HUDEP-2 (cell line): ENCODE data around the gene KRTAP4-16.
"Not testable (repeated sequence)": the region's sequence is repeated elsewhere in the genome, so short reads cannot be mapped to it uniquely, and the experiment has no call there.

ENCODE experiments used
- DNase-seq, 76 experiments: peaks; one replicate each; lab custom pipeline; 2025; ENCODE audit not compliant: unreplicated experiment in 76 of 76; lab: John Stamatoyannopoulos, UW

Gene KRTAP4-16

DNA sequence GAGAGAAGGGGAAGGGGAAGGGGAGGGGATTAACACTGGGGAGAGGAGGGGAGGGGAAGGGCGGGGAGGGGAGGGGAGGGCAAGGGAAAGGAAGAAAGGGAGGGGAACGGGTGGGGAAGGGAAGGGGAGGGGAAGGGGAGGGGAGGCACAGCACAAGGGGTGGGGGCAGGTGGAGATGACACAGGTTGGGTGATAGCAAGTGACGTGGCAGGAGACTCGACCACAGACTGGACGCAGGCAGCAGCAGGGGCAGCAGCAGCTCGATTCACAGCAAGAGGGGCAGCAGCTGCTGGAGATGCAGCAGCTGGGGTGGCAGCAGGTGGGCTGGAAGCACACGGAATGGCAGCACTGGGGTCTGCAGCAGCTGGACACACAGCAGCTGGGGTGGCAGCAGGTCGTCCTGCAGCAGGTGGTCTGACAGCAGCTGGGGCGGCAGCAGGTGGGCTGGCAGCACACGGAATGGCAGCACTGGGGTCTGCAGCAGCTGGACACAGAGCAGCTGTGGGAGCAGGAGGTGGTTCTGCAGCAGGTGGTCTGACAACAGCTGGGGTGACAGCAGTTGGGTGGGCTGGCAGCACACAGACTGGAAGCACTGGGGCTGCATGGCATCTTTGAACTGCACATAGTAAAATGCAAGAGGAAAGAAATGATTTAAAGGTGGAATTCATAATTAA is at the start of gene KRTAP4-16:
KRTAP4-16 (minus strand) TSS at position 624 of the 674 bp plus-strand sequence; CDS start at position 624, 0 bp downstream.
- no peak for DNase-seq

DNA sequence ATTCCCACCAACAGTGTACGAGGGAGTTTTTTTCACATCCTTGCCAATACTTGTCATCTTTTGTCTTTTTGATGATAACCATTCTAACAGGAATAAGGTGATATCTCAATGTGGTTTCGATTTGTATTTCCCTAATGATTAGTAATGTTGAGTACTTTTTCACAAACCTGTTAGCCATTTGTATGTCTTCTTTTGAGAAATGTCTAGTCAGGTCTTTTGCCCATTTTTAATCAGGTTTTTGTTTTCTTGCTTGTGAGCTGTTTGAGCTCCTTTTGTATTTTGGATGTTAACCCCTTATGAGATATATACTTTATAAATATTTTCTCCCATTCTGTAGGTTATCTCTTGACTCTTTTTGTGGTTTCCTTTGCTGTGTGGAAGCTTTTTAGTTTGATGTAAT is 49.5 kb upstream of the KRTAP4-16 start:
- DNase-seq, result no peak

DNA sequence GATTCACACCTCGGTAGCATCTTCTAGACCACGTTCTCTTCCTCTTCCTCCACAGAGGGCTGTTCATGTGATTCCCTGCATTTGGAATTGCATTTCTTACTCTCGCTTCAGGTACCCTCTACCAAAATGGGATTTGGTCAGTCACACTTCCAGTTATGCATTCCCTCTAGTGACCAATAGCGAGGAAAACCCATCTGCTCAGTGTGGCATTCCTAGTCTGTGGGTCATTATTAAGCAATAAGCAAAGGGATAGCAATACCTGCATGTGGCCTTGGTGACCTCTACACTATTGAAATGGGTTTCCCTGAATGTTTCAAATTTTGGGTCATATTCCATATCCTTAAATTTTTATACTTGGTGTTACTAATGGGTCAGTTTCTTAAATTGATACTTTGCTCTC is 48.0 kb upstream of the KRTAP4-16 start:
- DNase-seq, result no peak

DNA sequence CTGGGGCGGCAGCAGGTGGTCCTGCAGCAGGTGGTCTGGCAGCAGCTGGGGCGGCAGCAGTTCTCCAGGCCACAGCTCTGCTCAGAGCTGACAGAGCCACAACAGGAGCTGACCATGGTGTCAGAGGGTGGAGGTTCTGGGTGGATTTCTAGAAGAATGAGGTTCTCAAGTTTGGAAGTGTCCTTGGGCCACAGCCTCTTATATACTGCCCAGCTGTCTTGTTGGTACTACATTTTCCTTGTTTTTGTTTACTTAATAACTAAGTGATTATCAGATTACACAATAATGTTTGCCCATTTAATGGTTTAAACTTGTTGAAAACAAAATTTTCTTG is 47.6 kb upstream of the KRTAP4-16 start, which contains the start of gene KRTAP4-5:
KRTAP4-5 (minus strand) TSS at position 174 of the 334 bp plus-strand sequence; CDS start at position 116, 58 bp downstream.
- DNase-seq, result no peak

DNA sequence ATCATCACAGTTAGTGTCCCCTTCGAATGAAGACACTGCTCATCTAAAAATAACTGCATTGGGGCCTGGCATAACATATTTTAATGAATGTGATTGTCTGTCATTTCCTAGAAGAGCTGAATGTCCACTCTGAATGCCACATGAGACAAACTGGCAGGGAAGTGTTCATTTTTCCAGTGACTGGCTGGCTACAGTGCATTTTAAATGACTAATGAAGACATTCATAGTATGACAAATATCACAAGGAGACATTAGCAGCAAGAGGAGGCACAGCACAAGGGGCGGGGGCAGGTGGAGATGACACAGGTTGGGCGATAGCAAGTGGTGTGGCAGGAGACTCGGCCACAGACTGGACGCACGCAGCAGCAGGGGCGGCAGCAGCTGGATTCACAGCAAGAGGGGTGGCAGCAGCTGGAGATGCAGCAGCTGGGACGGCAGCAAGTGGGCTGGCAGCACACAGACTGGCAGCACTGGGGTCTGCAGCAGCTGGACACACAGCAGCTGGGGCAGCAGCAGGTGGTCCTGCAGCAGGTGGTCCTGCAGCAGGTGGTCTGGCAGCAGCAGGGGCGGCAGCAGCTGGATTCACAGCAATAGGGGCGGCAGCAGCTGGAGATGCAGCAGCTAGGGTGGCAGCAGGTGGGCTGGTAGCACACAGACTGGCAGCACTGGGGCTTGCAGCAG is 47.1 kb upstream of the KRTAP4-16 start:
- DNase-seq, result not testable (repeated sequence)

DNA sequence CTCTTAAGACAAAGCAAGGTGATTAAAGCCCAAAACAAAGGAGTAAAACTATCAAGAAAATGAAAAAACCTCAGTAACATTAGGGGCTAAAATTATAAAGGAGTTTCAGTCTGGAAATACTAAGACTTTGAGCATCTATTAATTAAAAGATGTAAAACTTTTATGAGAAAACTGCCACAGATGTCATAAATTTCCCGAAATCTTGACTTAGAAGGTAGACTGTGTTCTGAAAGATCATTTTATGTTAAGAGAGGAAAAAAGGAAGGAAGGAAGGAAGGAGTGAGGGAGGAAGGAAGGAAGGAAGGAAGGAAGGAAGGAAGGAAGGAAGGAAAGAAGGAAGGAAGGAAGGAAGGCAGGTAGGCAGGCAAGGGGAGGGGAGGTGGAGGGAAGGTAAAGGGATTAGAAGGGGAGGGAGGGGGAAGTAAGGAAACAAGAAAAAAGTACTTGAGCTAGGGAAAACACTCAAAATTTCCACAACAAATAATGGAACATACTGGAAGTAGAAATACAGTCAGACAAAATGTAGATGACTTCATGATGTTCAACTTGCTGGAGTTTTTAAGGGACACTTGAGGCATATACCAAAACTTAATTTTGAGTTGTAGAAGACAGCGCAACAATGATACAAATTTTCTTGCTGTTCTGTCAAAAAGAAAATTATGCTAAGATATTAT is 45.7 kb upstream of the KRTAP4-16 start:
- DNase-seq, result no peak

DNA sequence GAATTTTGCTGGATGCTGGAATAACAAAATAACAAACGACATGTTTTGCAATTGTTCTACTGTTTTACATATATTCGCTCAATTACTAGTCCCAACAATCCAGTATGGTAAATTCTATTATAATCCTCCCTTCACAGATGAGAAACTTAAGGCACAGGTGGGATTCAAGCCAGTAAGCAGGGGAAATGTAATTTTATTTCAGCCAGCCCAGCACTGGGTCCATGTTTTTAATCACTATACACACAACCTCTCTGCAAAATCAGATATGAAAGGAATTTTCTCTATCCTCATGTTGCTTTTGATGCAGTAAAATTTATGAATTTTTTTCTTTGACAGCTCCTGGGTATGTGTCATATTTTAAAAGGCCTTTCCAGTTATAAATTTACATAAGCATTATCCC is 43.3 kb upstream of the KRTAP4-16 start:
- DNase-seq, result no peak

DNA sequence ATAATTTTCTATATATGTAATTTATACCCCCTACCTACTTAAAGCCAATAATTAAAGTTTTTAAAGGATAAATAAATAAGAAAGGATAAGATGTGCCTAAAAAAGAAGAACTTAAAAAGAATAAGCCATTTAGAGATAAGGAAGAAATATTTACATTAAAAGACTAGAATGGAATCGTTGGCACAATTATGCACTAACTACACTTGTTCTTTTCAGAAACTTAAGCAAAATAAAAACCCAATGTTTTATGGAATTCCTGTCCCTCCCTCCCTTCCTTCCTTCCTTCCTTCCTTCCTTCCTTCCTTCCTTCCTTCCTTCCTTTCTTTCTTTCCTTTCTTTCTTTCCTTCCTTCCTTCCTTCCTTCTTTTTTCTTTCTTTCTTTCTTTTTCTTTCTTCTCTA is 42.8 kb upstream of the KRTAP4-16 start:
- no peak for DNase-seq

DNA sequence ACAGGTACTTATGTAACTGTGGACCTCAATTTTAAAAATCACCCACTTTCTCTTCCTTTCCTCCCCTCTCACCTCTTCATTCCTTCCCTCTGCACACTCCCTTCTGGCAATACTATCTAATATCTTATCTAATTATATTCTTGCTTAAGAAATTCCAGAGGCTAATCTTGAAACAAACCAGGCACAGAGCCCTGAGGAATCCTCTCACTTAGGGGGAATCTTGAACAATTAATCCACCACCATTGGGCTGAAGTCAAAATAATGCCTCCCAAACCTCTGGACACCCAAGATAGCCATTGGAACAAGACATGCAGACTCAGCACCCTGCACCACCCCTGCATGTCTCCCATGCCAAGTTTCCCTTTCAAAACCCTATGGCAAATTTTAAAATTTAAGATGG is 39.4 kb upstream of the KRTAP4-16 start:
- DNase-seq, result no peak

DNA sequence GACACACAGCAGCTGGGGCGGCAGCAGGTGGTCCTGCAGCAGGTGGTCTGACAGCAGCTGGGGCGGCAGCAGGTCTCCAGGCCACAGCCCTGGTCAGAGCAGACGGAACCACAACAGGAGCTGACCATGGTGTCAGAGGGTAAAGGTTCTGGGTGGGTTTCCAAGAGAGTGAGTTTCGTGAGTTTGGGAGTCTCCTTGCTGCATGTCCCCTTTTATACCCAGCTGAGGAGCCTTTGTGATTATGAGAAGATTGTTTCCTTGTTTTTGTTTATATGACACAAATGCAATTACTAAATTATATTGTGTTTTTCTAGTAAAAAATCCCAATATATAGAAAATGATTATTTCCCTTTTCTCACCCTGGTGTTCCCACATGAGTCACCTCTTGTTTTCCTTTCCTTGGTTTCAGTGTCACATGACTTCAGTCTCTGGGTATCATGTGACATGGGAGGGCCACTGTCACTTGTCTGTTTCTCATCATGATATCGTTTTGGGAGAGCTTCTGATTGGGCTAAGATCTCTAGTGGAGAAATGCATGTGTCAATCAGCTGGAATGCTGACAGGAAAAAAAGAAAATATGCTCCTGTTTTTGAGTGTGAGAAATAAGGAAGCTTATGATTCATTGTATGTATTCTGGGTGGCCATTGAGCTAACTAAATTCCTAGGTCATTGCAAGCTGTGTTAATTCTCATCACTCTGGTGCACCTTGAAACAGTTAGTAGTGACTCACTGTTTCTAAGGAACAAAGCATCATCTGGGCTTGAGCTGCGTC is 38.5 kb upstream of the KRTAP4-16 start, which contains the start of gene KRTAP4-6:
KRTAP4-6 (minus strand) TSS at position 185 of the 772 bp plus-strand sequence; CDS start at position 128, 57 bp downstream.
- no peak for DNase-seq

DNA sequence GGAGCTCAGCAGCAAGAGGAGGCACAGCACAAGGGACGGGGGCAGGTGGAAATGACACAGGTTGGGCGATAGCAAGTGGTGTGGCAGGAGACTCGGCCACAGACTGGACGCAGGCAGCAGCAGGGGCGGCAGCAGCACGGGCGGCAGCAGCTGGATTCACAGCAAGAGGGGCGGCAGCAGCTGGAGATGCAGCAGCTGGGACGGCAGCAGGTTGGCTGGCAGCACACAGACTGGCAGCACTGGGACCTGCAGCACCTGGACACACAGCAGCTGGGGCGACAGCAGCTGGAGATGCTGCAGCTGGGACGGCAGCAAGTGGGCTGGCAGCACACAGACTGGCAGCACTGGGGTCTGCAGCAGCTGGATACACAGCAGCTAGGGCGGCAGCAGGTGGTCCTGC is 37.9 kb upstream of the KRTAP4-16 start:
- not testable (repeated sequence) for DNase-seq

DNA sequence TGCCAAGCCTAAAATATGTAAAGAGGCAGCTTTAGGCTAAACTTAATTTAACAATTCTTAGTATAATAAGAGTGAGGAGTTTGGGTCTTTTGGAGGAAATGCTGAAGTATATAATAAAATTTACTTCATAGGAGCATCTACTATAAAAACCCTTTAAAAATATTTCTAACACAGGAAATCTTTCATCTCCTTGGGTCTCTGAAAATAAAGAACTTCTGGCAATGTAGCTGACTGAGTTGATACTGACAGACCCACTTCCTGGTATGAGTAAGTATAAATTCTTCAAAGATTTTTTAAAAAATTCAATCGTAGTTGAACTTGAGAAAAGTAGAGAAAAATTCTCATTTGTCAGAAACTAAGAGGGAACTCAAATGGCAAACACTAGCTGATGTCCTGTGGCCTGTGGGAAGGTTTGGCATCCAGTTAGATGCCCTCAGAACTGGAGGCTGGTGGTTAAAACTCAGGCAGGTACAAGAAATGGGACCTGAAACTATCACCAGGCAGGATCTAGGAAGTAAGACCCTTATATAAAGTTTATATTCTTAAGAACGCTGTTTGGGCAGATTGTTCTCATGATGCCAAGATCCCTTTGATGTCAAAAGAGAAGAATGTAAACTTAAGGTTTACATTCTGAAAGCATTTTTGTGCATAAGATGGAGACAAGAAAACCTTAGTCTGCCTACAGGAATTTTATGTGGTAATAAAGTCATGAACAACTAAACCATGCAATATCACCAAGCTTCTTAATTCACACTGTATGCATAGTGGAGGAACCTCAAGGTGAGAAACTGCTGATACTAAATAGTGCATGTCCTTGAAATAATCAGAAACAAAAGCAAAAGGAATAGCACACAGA is 32.1 kb upstream of the KRTAP4-16 start:
- DNase-seq, result no peak

DNA sequence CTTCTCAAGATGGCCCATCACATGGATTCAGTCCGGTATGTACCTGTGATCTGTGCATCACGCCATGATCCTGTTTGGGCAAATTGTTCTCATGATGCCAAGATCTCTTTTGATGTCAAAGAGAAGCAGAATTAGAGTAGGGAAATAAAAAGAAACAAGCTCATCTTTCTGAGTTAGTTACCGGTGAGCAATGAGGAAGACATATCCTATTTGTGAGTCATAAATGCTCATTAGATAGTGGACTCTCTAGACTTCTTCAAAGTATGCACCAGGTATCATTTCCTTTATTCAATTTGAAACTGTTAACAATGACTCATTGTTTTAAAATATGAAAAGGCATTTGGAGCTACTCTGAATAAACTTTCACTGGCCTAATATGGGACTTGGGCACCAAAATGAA is 30.0 kb upstream of the KRTAP4-16 start:
- DNase-seq, result no peak

DNA sequence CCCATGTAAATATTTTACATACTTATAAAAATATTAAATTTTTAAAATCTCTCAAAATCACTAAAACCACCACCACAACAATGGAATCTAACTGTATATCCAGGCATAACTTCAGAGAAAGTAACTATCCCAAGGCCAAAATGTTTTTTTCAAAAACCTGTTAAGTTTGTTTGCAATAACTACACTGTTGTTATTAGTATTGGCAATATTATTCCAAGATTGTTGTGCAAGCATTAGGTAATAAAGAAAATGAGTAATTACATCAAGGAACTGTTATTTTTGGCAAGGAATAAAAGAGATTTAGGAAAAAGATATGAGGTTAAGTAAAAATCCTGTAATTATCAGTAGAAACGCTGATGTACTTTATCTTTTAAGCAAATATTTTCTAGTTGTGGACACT is 25.4 kb upstream of the KRTAP4-16 start:
- DNase-seq, result no peak

DNA sequence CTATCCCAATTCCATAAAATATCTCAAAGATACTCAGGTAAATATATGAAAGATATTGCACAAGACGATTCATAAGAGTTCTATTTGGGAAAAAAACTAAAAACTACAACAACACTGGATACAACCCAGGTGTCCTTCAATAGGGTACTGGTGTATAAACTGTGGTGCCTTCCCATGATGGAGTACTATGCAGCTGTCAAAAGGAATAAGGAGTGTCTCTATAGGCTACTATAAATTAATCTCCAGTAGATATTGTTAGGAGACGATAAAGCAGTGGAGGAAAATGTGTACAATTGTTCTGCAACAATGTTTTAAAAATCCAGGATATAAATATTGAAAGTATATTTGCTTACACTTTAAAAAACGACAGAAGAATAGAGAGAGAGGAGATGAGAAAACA is 24.4 kb upstream of the KRTAP4-16 start:
- DNase-seq, result no peak

DNA sequence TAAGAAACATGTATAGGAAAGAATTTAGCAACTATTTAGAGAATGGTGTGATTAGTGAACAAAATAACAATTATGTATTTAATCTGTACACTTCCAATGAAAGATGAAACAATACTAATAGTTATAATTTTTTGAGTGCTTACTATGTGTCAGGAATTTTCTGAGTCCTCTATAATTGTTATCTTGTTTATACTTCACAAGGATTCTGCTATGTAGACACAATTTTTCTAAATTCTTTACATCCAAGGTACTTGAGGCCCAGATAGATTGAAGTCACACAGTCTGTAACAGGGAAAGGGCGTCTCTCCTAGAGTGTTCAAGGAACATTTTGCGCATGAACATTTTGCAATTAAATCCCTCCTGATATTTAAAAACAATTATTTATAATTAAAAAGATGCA is 23.1 kb upstream of the KRTAP4-16 start:
- no peak for DNase-seq

DNA sequence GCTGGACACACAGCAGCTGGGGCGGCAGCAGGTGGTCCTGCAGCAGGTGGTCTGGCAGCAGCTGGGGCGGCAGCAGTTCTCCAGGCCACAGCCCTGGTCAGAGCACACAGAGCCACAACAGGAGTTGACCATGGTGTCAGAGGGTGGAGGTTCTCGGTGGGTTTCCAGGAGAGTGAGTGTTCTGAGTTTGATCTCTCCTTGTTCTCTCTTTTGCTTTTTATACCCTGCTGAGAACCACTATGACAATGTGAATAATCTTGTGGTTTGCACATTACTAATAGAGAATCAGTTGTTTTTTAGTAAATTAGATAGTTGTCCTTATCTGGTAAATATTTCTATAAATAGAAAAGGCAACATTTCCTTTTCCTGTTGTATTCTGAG is 22.0 kb upstream of the KRTAP4-16 start, which contains the start of gene KRTAP4-12:
KRTAP4-12 (minus strand) TSS at position 192 of the 381 bp plus-strand sequence; CDS start at position 132, 60 bp downstream.
- not testable (repeated sequence) for DNase-seq

DNA sequence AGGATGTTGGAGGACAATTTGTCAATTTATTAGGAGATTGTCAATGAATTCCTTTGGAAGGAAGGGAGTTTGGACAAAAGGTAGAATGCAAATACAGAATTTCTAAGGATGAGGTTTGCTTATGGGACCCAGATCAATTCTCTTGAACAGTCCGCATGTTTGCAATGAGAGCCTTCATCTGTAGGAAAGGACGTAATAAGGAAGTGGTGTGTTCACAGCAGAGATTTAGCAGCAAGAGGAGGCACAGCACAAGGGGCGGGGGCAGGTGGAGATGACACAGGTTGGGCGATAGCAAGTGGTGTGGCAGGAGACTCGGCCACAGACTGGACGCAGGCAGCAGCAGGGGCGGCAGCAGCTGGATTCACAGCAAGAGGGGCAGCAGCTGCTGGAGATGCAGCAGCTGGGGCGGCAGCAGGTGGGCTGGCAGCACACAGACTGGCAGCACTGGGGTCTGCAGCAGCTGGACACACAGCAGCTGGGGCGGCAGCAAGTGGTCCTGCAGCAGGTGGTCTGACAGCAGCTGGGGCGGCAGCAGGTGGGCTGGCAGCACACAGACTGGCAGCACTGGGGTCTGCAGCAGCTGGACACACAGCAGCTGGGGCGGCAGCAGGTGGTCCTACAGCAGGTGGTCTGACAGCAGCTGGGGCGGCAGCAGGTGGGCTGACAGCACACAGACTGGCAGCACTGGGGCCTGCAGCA is 21.4 kb upstream of the KRTAP4-16 start:
- DNase-seq, result not testable (repeated sequence)

DNA sequence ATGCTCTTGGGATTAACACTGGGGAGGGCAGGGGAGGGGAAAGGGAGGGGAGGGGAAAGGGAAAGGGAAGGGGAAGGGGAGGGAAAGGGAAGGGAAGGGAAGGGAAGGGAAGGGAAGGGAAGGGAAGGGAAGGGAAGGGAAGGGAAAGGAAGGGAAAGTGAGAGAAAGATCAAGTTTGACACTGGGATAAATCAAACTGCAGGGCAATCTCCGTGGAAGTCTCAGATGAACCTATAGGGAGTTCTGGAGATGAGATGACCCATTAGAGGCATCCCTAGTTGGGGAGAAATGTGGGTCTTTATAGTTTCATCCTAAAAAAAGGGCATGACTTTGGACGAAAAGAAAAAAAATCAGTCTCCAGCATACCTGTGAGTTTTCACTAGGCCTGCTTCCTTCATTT is 19.7 kb upstream of the KRTAP4-16 start:
- DNase-seq, result no peak
